NCI-H1092 treated with DMSO at 0.1 percent for 48 hours (cell line): ENCODE results near the gene TMEM204.

Source experiments
- DNase-seq: peaks from one replicate; lab custom pipeline; 2025; lab: John Stamatoyannopoulos, UW

The TMEM204 gene

GRCh38 chr16:1557576-1557975, 24.1 kb downstream of the TMEM204 start:
- no peak for DNase-seq

DNA sequence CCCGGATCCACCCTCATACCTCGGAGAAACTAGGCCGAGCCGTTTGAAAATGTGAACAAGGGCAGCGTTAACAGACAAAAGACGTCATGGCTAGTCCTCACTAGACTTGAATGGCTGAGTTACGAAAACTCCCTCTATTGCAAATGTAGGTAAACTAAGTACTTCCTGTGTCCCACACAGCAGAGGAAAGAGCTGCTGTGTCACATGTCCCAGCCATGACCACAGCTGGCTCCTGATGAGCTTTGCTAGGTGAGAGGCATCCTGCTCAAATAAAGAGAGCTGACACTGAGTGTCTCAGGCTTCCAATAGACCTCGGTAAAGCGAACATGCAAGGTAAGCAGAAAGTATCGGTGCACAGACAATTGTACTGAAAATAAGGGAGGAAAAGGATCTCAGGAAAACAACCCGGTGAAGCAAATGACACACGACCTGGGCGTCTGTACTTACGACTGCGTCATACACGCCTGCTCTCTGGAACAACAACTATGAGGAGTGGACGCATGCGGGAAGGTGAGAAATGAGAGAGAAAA, 26.0 kb downstream of the TMEM204 start:
- no peak for DNase-seq

- no peak for DNase-seq
Observed at GRCh38 chr16:1560153-1560552, 26.7 kb downstream of the TMEM204 start.

- no peak for DNase-seq
Observed at GRCh38 chr16:1560866-1561265, 27.4 kb downstream of the TMEM204 start.

- no peak for DNase-seq
Observed at GRCh38 chr16:1561266-1561665, 27.8 kb downstream of the TMEM204 start.

DNA sequence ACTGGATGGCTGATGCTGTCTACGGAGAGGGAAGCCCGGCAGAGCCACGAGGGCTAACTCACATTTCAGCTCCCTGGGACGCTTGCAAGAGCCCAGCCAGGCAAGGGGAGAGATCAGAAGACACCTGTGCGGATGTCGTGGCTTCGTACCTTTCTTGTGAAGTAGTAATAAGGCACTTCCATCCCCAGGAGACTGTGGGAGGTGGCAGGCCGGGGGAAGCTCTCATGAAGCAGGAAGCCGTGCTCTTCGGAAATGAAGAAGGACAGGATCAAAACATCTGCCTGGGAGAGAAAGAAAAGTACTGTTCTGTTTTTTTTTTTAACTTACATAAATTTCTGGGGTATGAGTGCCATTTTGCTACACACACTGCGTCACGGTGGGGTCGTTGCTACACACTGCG, 28.4 kb downstream of the TMEM204 start:
- DNase-seq = no peak

DNA sequence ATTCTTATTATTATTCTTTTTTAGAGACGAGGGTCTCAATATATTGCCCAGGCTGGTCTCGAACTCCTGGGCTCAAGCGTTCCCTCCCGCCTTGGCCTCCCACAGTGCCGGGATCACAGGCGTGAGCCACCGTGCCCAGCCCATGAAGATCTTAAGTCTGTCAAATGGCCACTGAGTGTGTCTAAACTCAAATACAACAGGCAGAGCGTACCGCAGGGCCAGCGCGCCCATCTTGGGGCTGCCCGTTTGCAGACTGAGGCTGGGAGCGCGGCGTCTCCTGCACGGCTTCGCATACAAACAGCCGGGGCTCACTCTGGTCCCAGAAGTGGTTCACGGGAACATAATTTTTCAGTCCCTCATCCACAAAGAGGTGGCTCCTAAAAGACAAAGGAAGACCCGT, 30.3 kb downstream of the TMEM204 start:
- DNase-seq = no peak

- DNase-seq = no peak
Observed at GRCh38 chr16:1564325-1564724, 30.9 kb downstream of the TMEM204 start.

DNA sequence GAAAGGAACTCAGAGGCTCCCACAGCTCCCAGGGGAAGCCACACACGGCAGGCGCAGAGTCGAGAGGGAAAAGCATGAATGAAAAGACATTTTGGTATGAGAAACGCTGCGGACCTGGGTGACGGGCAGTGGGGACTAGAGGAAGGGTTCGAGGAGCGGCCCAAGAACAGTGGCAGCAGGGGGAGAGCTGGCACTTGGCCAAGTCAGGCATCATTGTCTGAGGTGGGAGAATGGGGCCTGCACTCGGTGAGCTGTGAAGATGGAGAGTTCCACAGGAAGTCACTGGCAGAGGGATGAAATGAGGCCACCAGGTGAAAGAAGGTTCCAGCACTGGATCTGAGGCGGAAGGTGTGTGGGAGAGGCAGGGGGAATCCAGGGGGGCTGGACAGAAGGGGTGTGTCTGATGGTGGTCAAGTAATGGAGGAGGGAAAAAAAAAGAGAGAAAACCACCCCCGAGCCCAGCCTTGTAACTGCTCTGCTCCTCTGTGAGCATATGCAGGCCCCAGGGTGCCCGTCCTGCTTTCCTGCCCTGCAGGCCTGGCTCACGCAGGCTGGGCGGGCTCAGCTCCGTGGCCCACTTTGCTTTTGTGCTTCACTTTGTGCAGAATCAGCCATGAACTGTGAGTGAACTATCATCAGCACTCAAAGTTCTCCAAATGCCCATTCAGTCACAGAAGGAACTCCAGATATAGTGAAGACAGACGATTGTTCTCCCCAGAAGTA, 31.8 kb downstream of the TMEM204 start:
- no peak for DNase-seq

- no peak for DNase-seq
Observed at GRCh38 chr16:1567988-1568387, 34.5 kb downstream of the TMEM204 start.

GRCh38 chr16:1571012-1571671, 37.7 kb downstream of the TMEM204 start:
- DNase-seq = no peak

DNA sequence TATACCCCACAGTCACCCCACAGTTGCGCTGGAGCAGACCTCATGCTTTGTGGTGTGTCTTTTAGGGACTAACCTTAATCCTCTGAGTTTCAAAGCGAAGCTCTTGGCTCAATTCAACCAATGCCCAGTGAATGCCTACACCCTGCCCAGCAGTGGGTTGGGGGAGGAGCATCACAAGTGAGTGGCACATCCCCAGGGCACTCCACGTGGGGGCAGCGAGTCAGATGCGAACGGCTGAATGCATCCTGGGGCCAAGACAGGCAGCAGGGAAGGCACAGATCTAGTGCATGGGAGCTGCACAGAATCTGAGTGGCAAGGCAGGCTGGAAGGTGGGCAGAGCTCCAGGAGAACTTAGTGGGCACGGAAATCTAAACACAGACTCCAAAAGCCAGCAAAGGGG, 39.2 kb downstream of the TMEM204 start:
- DNase-seq = no peak

DNA sequence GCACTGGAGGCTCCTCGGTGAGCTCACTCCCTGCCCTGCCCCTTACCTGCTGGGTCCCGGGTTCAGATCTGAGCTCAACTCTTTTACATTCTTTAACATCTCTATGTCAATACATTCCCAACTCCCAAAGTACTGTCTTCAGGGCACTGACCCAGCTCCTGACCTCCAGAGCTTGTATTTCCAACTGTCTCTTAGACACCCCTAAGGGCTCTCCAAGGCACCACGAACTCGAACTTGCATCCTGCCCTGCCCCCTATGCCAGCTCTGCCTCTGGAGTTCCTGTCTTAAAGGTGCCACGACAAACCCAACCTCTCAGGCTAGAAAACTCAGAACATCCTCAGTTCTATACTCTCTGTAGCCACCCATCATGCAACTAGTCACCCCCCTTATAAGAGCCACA, 39.8 kb downstream of the TMEM204 start:
- DNase-seq = no peak

DNA sequence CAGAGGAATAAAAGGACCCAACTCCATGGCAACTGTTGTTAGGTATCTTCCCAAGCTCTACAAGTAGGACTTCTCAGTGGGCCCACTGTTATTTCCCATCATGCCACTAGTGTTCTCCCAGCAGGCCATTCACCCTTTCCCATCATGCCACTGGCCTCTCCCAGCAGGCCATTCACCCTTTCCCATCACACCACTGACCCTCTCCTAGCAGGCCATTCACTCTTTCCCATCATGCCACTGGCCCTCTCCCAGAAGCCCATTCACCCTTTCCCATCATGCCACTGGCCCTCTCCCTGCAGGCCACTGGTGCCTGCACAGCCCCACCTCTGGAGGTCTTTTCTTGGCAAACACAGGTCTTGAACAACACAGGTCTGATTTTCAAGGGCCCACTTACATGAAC, 42.1 kb downstream of the TMEM204 start:
- DNase-seq = no peak

GRCh38 chr16:1579214-1579613, 45.7 kb downstream of the TMEM204 start:
- no peak for DNase-seq

GRCh38 chr16:1580256-1580655, 46.8 kb downstream of the TMEM204 start:
- peak; percentile 46 for DNase-seq

GRCh38 chr16:1580956-1581355, 47.5 kb downstream of the TMEM204 start:
- peak; percentile 67 for DNase-seq

DNA sequence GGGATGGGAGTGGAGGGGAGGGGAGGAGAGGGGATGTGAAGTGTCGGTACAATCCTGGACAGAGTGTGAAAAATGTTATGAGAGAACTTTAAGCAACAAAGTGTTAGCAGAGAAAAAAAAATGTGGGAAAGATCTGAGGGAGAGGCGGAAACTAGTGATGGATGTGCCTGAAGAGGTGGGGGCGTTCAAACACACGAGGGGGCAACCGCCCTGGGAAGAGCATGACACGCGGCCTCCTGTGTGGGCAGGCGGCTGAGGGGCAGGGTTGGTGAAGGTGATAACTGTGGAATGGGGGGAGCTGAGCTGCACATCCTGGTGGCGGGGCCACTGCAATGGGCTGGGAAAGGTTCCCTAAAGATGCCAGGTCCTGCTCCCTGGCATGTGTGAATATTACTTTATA, 48.3 kb downstream of the TMEM204 start:
- no peak for DNase-seq

GRCh38 chr16:1583180-1583579, 49.7 kb downstream of the TMEM204 start:
- DNase-seq = no peak

- peak; percentile 39 for DNase-seq
Observed at GRCh38 chr16:1584926-1585484, 51.5 kb downstream of the TMEM204 start.

DNA sequence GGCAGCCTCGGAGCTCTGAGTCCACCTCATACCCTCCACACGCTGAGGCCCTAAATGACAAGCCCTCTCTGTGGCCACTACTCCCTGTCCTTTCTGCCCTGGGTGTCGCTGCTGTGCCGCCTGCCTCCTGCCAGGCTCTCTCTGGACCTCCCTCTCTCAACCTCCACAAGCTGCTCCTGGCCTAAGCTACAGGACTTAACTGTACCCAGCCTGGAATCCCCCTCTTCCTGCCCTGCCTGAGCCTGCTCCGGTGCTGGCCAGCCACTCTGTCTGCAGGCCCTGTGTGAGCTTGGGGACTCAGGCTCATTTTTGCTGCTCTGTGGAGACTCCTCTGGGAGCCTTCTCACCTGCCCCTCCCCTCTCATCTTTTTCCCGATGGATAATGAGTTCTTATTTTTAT, 56.9 kb downstream of the TMEM204 start:
- no peak for DNase-seq

- no peak for DNase-seq
Observed at GRCh38 chr16:1590930-1591705, 57.7 kb downstream of the TMEM204 start.

GRCh38 chr16:1592446-1592845, 59.0 kb downstream of the TMEM204 start:
- no peak for DNase-seq
